HepG2 (cell line): Measurements from ENCODE around the gene AGFG1. TPM values are rescaled to one million over a fixed set of nuclear protein-coding genes. Genes with fewer than 3 reads are reported as not detected.

Experiments used
- ARNTL ChIP-seq: sonication (generic); formaldehyde crosslinking; IDR thresholded peaks from 2 replicates; pipeline ENCODE4 v1.4.0; 2020; ENCODE audit warnings: mild to moderate bottlenecking, missing genetic modification reagents
- ATF7 ChIP-seq, 2 experiments: fragments of 450-650 bp in 1 of 2; sonication (generic) in 1 of 2; formaldehyde crosslinking in 1 of 2; IDR thresholded peaks; 2 replicates each; pipeline versions ENCODE4 v1.4.0 to v1.6.1; 2016 to 2020; ENCODE audit warnings: antibody characterized with exemption in 1 of 2, mild to moderate bottlenecking in 1 of 2, missing genetic modification reagents in 1 of 2
- FOXC1 ChIP-seq: sonication (generic); formaldehyde crosslinking; IDR thresholded peaks from 2 replicates; pipeline ENCODE4 v1.8.0; 2022; ENCODE audit warnings: mild to moderate bottlenecking, missing genetic modification reagents, borderline replicate concordance
- HES4 ChIP-seq: sonication (generic); formaldehyde crosslinking; IDR thresholded peaks from 2 replicates; pipeline ENCODE4 v1.9.0; 2021; ENCODE audit warnings: mild to moderate bottlenecking, missing genetic modification reagents, borderline replicate concordance
- KDM1A ChIP-seq: IDR thresholded peaks from 2 replicates; pipeline ENCODE4 v1.6.1; 2016; ENCODE audit warnings: missing compliant biosample characterization
- MED8 ChIP-seq: sonication (generic); formaldehyde crosslinking; IDR thresholded peaks from 2 replicates; pipeline ENCODE4 v1.8.1; 2023; ENCODE audit warnings: mild to moderate bottlenecking, missing genetic modification reagents; ENCODE audit not compliant: insufficient replicate concordance
- MYNN ChIP-seq: sonication (generic); formaldehyde crosslinking; IDR thresholded peaks from 2 replicates; pipeline ENCODE4 v1.4.0; 2020; ENCODE audit warnings: mild to moderate bottlenecking, low read depth, missing genetic modification reagents
- NFIB ChIP-seq: sonication (generic); formaldehyde crosslinking; IDR thresholded peaks from 2 replicates; pipeline ENCODE4 v1.9.0; 2021; ENCODE audit warnings: missing genetic modification reagents, mild to moderate bottlenecking, borderline replicate concordance
- NKX3-1 ChIP-seq: sonication (generic); formaldehyde crosslinking; IDR thresholded peaks from 2 replicates; pipeline ENCODE4 v1.5.0; 2020; ENCODE audit warnings: missing genetic modification reagents
- NPAS2 ChIP-seq: sonication (generic); formaldehyde crosslinking; IDR thresholded peaks from 2 replicates; pipeline ENCODE4 v1.8.0; 2022; ENCODE audit warnings: mild to moderate bottlenecking, missing genetic modification reagents, borderline replicate concordance
- PHF8 ChIP-seq: sonication (generic); formaldehyde crosslinking; IDR thresholded peaks from 2 replicates; pipeline ENCODE4 v1.5.0; 2020; ENCODE audit warnings: missing genetic modification reagents
- PLRG1 ChIP-seq: fragments of 450-650 bp; conservative IDR thresholded peaks from 2 replicates; pipeline ENCODE4 v1.6.1; 2016
- PRDM15 ChIP-seq: sonication (generic); formaldehyde crosslinking; IDR thresholded peaks from 2 replicates; pipeline ENCODE4 v1.4.0; 2020; ENCODE audit warnings: missing genetic modification reagents
- SMAD3 ChIP-seq: sonication (generic); formaldehyde crosslinking; IDR thresholded peaks from 2 replicates; pipeline ENCODE4 v1.4.0; 2020; ENCODE audit warnings: missing genetic modification reagents
- SPEN ChIP-seq: sonication (generic); formaldehyde crosslinking; IDR thresholded peaks from 2 replicates; pipeline ENCODE4 v1.5.1; 2020; ENCODE audit warnings: low read depth, mild to moderate bottlenecking, missing genetic modification reagents
- ZFAT ChIP-seq: sonication (generic); formaldehyde crosslinking; conservative IDR thresholded peaks from 2 replicates; pipeline ENCODE4 v1.8.1; 2023; ENCODE audit warnings: missing genetic modification reagents, inconsistent platforms
- ZHX2 ChIP-seq, 2 experiments: sonication (generic) in 1 of 2; formaldehyde crosslinking in 1 of 2; IDR thresholded peaks; 2 replicates each; pipeline versions ENCODE4 v1.6.1 to v1.9.0; 2014 to 2022; ENCODE audit warnings: antibody characterized with exemption in 1 of 2, borderline replicate concordance in 1 of 2, inconsistent platforms in 1 of 2, low read depth in 1 of 2, missing genetic modification reagents in 1 of 2
- ZNF326 ChIP-seq: sonication (generic); formaldehyde crosslinking; IDR thresholded peaks from 2 replicates; pipeline ENCODE4 v1.4.0; 2020; ENCODE audit warnings: missing genetic modification reagents, borderline replicate concordance
- ZNF501 ChIP-seq: sonication (generic); formaldehyde crosslinking; IDR thresholded peaks from 2 replicates; pipeline ENCODE4 v1.5.1; 2020; ENCODE audit warnings: mild to moderate bottlenecking, moderate library complexity, missing genetic modification reagents
- ZNF546 ChIP-seq: sonication (generic); formaldehyde crosslinking; conservative IDR thresholded peaks from 2 replicates; pipeline ENCODE4 v1.8.1; 2023; ENCODE audit warnings: mild to moderate bottlenecking, missing genetic modification reagents
- ZNF552 ChIP-seq: sonication (generic); formaldehyde crosslinking; IDR thresholded peaks from 2 replicates; pipeline ENCODE4 v1.9.0; 2022; ENCODE audit warnings: missing genetic modification reagents, mild to moderate bottlenecking, borderline replicate concordance
- polyA plus RNA-seq, 8 experiments: library from polyadenylated mRNA; depleted of rRNA in 3 of 8; stranded (reverse) in 7 of 8; unstranded in 1 of 8; fragments of >200 nt; fragmentation: Illumina TruSeq in 4 of 8; extraction: Trizol in 4 of 8; gene quantifications; 2 replicates each; pipeline versions ENCODE4 v1.2.1 to v1.2.3, GENCODE V29; 2011 to 2016; ENCODE audit warnings: low read depth in 4 of 8, missing spikeins in 1 of 8, mixed read lengths in 1 of 8; ENCODE audit not compliant: insufficient read depth in 1 of 8
- total RNA-seq, 5 experiments: library from RNA; depleted of rRNA; stranded (reverse); fragments of >200 nt; fragmentation: Illumina TruSeq; extraction: Trizol; gene quantifications; 2 replicates each; pipeline ENCODE4 v1.2.3, GENCODE V29; 2016; ENCODE audit warnings: low read depth in 1 of 5

The AGFG1 gene
- total and polyA plus RNA-seq, 2 of the 13 experiments (the other 11 are each of a cell fraction or from before 2014, with no cell fraction given) = 145 to 168 TPM

GRCh38 chr2:227454323-227454860 lies 17.6 kb upstream of the AGFG1 start (continued):
- TF ChIP-seq PHF8 (CRISPR knock-in tag) (no peak), SMAD3 (CRISPR knock-in tag) (0 out of 2 replicates have a peak, but pooled peaks have one; percentile 54), ZFAT (CRISPR knock-in tag) (no peak), NPAS2 (no peak), PRDM15 (CRISPR knock-in tag) (peak; percentile 78), PLRG1 (no peak), NKX3-1 (no peak), HES4 (no peak), FOXC1 (CRISPR knock-in tag) (0 out of 2 replicates have a peak, but pooled peaks have one; percentile 49), ATF7 (IDR thresholded peaks at IDR 0.05) (no peak), ATF7 (CRISPR knock-in tag; IDR thresholded peaks at IDR 0.05) (no peak), KDM1A (CRISPR knock-in tag) (0 out of 2 replicates have a peak, but pooled peaks have one; percentile 25), ZNF552 (CRISPR knock-in tag) (no peak), SPEN (CRISPR knock-in tag) (no peak), MYNN (CRISPR knock-in tag) (no peak), ZNF546 (no peak), ZNF501 (CRISPR knock-in tag) (no peak), MED8 (CRISPR knock-in tag) (peak; percentile 43), ZNF326 (CRISPR knock-in tag) (no peak), ZHX2 (IDR thresholded peaks at IDR 0.05; ENCODE audit: low read depth) (no peak), ZHX2 (CRISPR knock-in tag; IDR thresholded peaks at IDR 0.05; ENCODE audit: borderline replicate concordance) (no peak), NFIB (CRISPR knock-in tag) (no peak), ARNTL (CRISPR knock-in tag) (0 out of 2 replicates have a peak, but pooled peaks have one; percentile 26)
